Loucy (cell line): ENCODE measurements around the gene ANKRD13A.

ENCODE experiments used
- H2AFZ ChIP-seq: fragments of 200-600 bp; sonication (generic); 2 replicates; pipeline ENCODE4 v1.6.0; 2016; ENCODE audit warnings: antibody characterized with exemption, mild to moderate bottlenecking, low read length, moderate library complexity
- H3F3A ChIP-seq: fragments of 200-600 bp; 2 replicates; pipeline ENCODE4 v1.6.0; 2016; ENCODE audit warnings: antibody characterized with exemption, low read depth, mild to moderate bottlenecking
- H3K27me3 ChIP-seq: fragments of 200-600 bp; sonication (generic); 2 replicates; pipeline ENCODE4 v1.6.1; 2014; ENCODE audit warnings: low read length, mild to moderate bottlenecking; ENCODE audit not compliant: insufficient read depth, poor library complexity, severe bottlenecking
- H3K36me3 ChIP-seq: fragments of 200-600 bp; sonication (generic); 2 replicates; pipeline ENCODE4 v1.6.1; 2016; ENCODE audit warnings: low read length; ENCODE audit not compliant: insufficient read depth
- H3K4me1 ChIP-seq: fragments of 200-600 bp; sonication (generic); 2 replicates; pipeline ENCODE4 v1.5.1; 2014; ENCODE audit warnings: low read length, mild to moderate bottlenecking; ENCODE audit not compliant: insufficient read depth, poor library complexity, severe bottlenecking
- H3K4me2 ChIP-seq: fragments of 200-600 bp; sonication (generic); 2 replicates; pipeline ENCODE4 v1.6.0; 2014; ENCODE audit warnings: antibody characterized with exemption, low read length, low read depth, mild to moderate bottlenecking; ENCODE audit not compliant: poor library complexity, severe bottlenecking
- H3K4me3 ChIP-seq: fragments of 200-600 bp; sonication (generic); 2 replicates; pipeline ENCODE4 v1.5.1; 2014; ENCODE audit warnings: low read length, mild to moderate bottlenecking, mixed read lengths; ENCODE audit not compliant: poor library complexity, severe bottlenecking
- H3K79me2 ChIP-seq: fragments of 200-600 bp; sonication (generic); 2 replicates; pipeline ENCODE4 v1.6.1; 2014; ENCODE audit warnings: low read length; ENCODE audit not compliant: insufficient read depth
- H3K9ac ChIP-seq: fragments of 200-600 bp; sonication (generic); 2 replicates; pipeline ENCODE4 v1.6.0; 2014; ENCODE audit warnings: mild to moderate bottlenecking, low read depth, low read length, moderate library complexity; ENCODE audit not compliant: poor library complexity, severe bottlenecking
- H3K9me2 ChIP-seq: fragments of 200-600 bp; sonication (generic); replicated peaks from 2 replicates; pipeline ENCODE4 v1.6.1; 2016; ENCODE audit warnings: low read depth, low read length, mixed read lengths
- H3K9me3 ChIP-seq: fragments of 200-600 bp; sonication (generic); 2 replicates; pipeline ENCODE4 v1.6.1; 2014; ENCODE audit warnings: mild to moderate bottlenecking, antibody characterized with exemption, low read length, low read depth; ENCODE audit not compliant: insufficient read depth
- H4K20me1 ChIP-seq: fragments of 200-600 bp; sonication (generic); 2 replicates; pipeline ENCODE4 v1.6.0; 2014; ENCODE audit warnings: antibody characterized with exemption, low read length, mild to moderate bottlenecking; ENCODE audit not compliant: insufficient read depth, poor library complexity, severe bottlenecking
- EZH2phosphoT487 ChIP-seq: fragments of 200-600 bp; IDR thresholded peaks from 2 replicates; pipeline ENCODE4 v1.6.1; 2018; ENCODE audit warnings: antibody characterized with exemption, mild to moderate bottlenecking, moderate library complexity, borderline replicate concordance
- TF ChIP-seq, protein P1 (sequence below): fragments of 200-600 bp; sonication (generic); conservative IDR thresholded peaks from 2 replicates; pipeline ENCODE4 v1.5.1; 2014; ENCODE audit warnings: mild to moderate bottlenecking, antibody characterized with exemption, low read length

Gene ANKRD13A

DNA sequence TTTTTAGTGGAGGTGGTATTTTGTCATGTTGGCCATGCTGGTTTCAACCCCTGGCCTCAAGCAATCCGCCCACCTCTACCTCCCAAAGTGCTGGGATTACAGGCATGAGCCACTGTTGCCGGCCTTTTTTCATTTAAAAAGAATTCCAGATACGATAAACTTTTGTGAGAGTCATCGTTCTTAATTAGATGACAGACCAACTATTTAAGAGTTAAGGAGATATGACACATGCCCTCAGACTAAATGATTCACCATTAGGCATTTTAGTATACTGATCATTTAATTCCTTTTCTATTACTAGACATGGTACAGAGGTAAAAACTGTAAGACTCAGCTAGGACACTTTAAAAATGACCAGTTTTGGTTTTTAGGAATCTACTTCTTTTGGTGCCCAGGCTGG lies 2.4 kb downstream of the ANKRD13A start:
- Histone ChIP-seq H3K79me2 (peaks cover 61% of the 10 kb centered on the region), H3K9me3 (no peaks in the 10 kb centered on the region), H3K9me2 (no peaks in the 10 kb centered on the region), H3K27me3 (no peaks in the 10 kb centered on the region), H4K20me1 (peaks cover 6% of the 10 kb centered on the region), H3K4me1 (peaks cover 35% of the 10 kb centered on the region), H3K4me2 (peak overlapping the region; percentile 88), H3F3A (0 out of 2 replicates have a peak, but pooled peaks cover 4% of the 10 kb centered on the region), H3K36me3 (no peaks in the 10 kb centered on the region), H2AFZ (no peak overlapping the region), H3K9ac (no peak overlapping the region), H3K4me3 (no peak overlapping the region)
- TF ChIP-seq, protein P1, sequence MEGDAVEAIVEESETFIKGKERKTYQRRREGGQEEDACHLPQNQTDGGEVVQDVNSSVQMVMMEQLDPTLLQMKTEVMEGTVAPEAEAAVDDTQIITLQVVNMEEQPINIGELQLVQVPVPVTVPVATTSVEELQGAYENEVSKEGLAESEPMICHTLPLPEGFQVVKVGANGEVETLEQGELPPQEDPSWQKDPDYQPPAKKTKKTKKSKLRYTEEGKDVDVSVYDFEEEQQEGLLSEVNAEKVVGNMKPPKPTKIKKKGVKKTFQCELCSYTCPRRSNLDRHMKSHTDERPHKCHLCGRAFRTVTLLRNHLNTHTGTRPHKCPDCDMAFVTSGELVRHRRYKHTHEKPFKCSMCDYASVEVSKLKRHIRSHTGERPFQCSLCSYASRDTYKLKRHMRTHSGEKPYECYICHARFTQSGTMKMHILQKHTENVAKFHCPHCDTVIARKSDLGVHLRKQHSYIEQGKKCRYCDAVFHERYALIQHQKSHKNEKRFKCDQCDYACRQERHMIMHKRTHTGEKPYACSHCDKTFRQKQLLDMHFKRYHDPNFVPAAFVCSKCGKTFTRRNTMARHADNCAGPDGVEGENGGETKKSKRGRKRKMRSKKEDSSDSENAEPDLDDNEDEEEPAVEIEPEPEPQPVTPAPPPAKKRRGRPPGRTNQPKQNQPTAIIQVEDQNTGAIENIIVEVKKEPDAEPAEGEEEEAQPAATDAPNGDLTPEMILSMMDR: no peak
- TF ChIP-seq EZH2phosphoT487: no peak

DNA sequence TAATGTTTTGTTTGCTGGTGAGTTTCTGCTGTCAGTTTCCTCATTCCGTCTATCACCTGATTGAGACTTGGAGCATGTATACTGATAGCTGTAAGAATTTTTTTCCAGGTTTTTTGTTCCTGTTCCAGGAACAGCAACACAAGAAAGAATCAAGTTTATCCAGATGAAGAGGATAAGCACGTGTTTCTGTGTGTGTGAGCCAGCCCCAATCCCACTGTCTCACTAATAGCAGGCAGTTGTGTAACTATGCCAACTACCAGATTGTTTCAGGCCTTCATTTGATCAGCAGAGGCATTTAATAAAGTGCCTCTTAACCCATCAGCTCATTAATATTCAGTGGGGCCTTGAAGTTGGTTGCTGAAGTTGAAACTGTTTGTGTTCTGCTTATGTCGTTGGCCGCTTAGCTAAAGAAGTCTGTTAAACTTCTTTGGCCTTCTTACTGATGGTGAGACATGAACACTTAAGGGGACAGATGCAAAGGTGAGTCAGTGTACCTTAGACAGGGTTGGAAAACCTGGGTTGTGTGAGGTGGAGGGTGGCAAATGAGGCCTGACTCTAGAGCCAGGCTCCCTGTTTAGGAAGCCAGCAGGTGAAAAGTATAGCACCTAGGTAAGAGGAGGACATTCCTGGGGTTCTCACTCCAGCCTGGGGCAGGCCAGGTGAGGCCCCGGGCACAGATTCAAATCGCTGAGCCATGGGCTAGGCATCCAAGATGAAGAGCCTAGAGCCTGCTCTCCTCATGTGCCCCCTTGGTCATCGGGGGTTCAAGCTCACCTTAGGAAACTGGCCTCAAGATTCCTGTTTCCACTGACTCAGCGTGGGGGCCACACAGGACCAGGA lies 3.7 kb downstream of the ANKRD13A start:
- no peak overlapping the region for H3K9ac ChIP-seq
- H3K4me3 ChIP-seq: no peak overlapping the region

DNA sequence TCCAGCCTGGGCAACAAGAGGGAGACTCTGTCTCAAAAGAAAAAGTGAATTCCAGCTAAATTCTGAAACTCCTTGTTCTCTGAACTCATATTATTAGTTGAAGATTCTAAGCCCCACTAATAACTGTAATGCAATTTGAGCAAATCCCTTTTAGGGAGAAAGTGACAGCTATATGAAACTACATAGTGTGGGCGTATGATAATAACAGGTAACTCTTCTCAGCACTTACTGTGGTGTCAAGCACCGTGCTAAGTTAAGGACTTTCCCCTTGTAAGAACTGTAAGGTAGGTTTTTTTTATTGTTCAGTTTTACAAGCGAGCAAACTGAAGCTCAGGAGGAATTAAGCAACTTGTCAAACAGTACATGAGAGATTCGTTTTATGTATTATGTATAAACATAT lies 5.4 kb downstream of the ANKRD13A start:
- Histone ChIP-seq H3K27me3 (no peaks in the 10 kb centered on the region), H3K9me2 (no peaks in the 10 kb centered on the region), H3K9me3 (no peaks in the 10 kb centered on the region), H2AFZ (no peak overlapping the region), H3K4me1 (peaks cover 25% of the 10 kb centered on the region), H3K79me2 (peaks cover 80% of the 10 kb centered on the region), H4K20me1 (peaks cover 4% of the 10 kb centered on the region), H3K9ac (no peak overlapping the region), H3K36me3 (no peaks in the 10 kb centered on the region), H3K4me3 (no peak overlapping the region), H3F3A (0 out of 2 replicates have a peak, but pooled peaks cover 4% of the 10 kb centered on the region), H3K4me2 (peak overlapping the region; percentile 35)
- TF ChIP-seq, protein P1: no peak
- TF ChIP-seq EZH2phosphoT487: no peak

More for the DNA sequence above, 3.7 kb downstream of the ANKRD13A start:
- Histone ChIP-seq H3K9me3 (no peaks in the 10 kb centered on the region), H3K36me3 (no peaks in the 10 kb centered on the region), H3F3A (0 out of 2 replicates have a peak, but pooled peaks cover 4% of the 10 kb centered on the region), H3K9me2 (no peaks in the 10 kb centered on the region), H3K4me2 (peak overlapping the region; percentile 5), H3K79me2 (peaks cover 72% of the 10 kb centered on the region), H3K27me3 (no peaks in the 10 kb centered on the region), H4K20me1 (peaks cover 6% of the 10 kb centered on the region), H2AFZ (no peak overlapping the region), H3K4me1 (peaks cover 33% of the 10 kb centered on the region)
- no peak for TF ChIP-seq EZH2phosphoT487
- TF ChIP-seq, protein P1: no peak
